ENCODE results near the gene HOXD12. TPM values are rescaled to one million over a fixed set of nuclear protein-coding genes. Genes with fewer than 3 reads are reported as not detected.

HOXD12 gene
- not detected for total RNA-seq
- polyA plus RNA-seq: not detected
- long read RNA-seq, donor 1: 0 reads
- long read RNA-seq, donor 2: 0 reads
- long read RNA-seq, donor 3: 0 reads

DNA sequence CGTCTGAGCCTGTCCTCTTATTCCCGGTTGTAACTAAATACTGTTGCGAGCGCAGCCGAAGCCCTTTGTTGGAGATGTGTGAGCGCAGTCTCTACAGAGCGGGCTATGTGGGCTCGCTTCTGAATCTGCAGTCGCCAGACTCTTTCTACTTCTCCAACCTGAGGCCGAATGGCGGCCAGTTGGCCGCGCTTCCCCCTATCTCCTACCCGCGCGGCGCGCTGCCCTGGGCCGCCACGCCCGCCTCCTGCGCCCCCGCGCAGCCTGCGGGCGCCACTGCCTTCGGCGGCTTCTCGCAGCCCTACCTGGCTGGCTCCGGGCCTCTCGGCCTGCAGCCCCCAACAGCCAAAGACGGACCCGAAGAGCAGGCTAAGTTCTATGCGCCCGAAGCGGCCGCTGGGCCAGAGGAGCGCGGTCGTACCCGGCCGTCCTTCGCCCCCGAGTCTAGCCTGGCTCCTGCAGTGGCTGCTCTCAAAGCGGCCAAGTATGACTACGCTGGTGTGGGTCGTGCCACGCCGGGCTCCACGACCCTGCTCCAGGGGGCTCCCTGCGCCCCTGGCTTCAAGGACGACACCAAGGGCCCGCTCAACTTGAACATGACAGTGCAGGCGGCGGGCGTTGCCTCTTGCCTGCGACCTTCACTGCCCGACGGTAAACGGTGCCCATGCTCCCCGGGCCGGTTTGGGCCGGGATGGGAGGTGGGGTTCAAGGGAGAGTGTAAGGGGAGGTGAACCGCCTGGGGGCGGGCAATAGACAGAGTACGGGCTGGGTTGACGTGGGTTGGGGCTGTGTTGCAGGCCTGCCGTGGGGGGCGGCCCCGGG lies at the start of gene HOXD12:
Gene HOXD12 (plus strand): TSS at position 68 of the 819 bp plus-strand sequence. CDS start 7 bp downstream, at position 75.
- Histone ChIP-seq H3K36me3 (no peaks in the 10 kb centered on the region), H3K27me3 (peaks cover 56 to 100% (median 100%) of the 10 kb centered on the region in 7 donors), H3K4me3 (no peak within 1 kb of the TSS), H3K27ac (no peak within 1 kb of the TSS), H3K4me1 (peaks cover 0 to 43% (median 25%) of the 10 kb centered on the region in 9 donors), H3K9me3 (no peaks in the 10 kb centered on the region)
- intact Hi-C loops (cut with DNase I): loop anchor here in 4 of 10 donors (5.0 kb wide), 2 partner anchors 733 to 848 kb away; no protein-coding TSS in a partner anchor
- no peak for DNase-seq
- ATAC-seq: no peak
- WGBS, 2 donors: 2 to 4% methylated on average over 70 of the region's 70 CpGs
- TF ChIP-seq CTCF (IDR thresholded peaks at IDR 0.05): no peak

- Histone ChIP-seq H3K4me3 (no peak overlapping the region), H3K9me3 (no peaks in the 10 kb centered on the region), H3K27ac (no peak overlapping the region), H3K27me3 (peaks cover 0 to 65% (median 34%) of the 10 kb centered on the region in 7 donors), H3K36me3 (no peaks in the 10 kb centered on the region), H3K4me1 (no peaks in the 10 kb centered on the region)
- DNase-seq: no peak
- intact Hi-C loops (cut with DNase I): no loop called here
- TF ChIP-seq CTCF (IDR thresholded peaks at IDR 0.05): no peak
- WGBS, 2 donors: 30% methylated on average over 1 of the region's 1 CpG
- no peak for ATAC-seq
Measured at GRCh38 chr2:176056406-176056805, 43.2 kb upstream of the HOXD12 start.

DNA sequence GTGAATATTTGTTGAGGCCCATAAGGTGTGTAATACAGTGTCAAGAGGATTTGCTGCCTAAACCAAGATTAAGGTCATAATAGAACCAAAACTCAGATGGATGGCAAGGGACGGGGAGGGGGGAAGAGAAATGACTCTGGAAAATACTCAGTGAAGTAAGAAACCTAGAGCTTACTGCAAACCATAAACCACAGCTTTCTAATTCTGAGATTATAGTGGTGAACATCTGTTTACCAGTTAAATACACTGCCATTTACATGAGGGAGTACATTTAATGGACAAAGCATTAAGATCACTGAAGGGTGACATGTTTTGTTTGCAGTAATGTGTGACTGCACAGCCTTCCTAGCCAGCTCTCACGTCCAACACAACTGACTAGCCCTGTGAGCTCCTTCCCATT lies 35.6 kb upstream of the HOXD12 start:
- WGBS, 2 donors: 58 to 66% methylated on average over 2 of the region's 2 CpGs
- H3K9me3 ChIP-seq: no peaks in the 10 kb centered on the region
- no peak for DNase-seq
- H3K27ac ChIP-seq: no peak overlapping the region
- peaks cover 0 to 21% (median 17%) of the 10 kb centered on the region in 9 donors for H3K4me1 ChIP-seq
- ATAC-seq: no peak
- intact Hi-C loops (cut with DNase I): no loop called here
- peaks cover 19 to 98% (median 82%) of the 10 kb centered on the region in 7 donors for H3K27me3 ChIP-seq
- TF ChIP-seq CTCF (IDR thresholded peaks at IDR 0.05): no peak
- H3K4me3 ChIP-seq: no peak overlapping the region
- H3K36me3 ChIP-seq: no peaks in the 10 kb centered on the region

GRCh38 chr2:176066645-176067588 lies 32.7 kb upstream of the HOXD12 start:
- peak in 1 of 8 donors; percentile 29 for ATAC-seq

More at GRCh38 chr2:176066645-176067588, 32.7 kb upstream of the HOXD12 start:
- peaks cover 43 to 100% (median 97%) of the 10 kb centered on the region in 7 donors for H3K27me3 ChIP-seq
- peak overlapping the region in 8 of 10 donors; percentile 18 to 42 (median 32) for H3K4me3 ChIP-seq
- H3K27ac ChIP-seq: no peak overlapping the region
- peaks cover 0 to 25% (median 17%) of the 10 kb centered on the region in 9 donors for H3K4me1 ChIP-seq
- WGBS, 2 donors: 25 to 36% methylated on average over 56 of the region's 56 CpGs
- no peaks in the 10 kb centered on the region for H3K9me3 ChIP-seq
- intact Hi-C loops (cut with DNase I): no loop called here
- H3K36me3 ChIP-seq: no peaks in the 10 kb centered on the region
- DNase-seq: no peak
- no peak for TF ChIP-seq CTCF (IDR thresholded peaks at IDR 0.05)

Measured in heart right ventricle (tissue), 16 donors.